ENCODE measurements around the gene NEK2.
"Not testable (repeated sequence)": the region's sequence is repeated elsewhere in the genome, so short reads cannot be mapped to it uniquely, and the experiment has no call there.

Gene NEK2

DNA sequence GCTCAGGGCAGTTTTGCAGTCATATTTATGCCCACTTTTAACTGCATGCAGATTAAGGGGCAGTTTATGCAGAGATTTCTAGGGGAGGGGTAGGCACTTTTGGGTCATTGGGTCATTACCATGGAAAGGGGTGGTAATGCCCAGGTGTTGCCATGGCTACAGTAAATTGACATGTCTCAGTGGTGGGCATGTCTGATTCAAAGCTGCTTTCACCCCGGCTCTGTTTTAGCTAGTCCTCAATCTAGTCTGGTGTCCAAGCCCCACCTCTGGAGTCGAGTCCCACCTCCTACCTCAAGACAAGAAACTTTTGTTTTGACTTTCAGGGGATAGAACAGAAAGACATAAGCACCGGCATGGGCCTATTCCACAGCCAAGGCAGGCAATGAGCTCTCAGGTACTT, 8.9 kb upstream of the NEK2 start:
- Histone ChIP-seq H3K36me3 (replicated peaks) (no peaks in the 10 kb centered on the region), H3K9me3 (no peaks in the 10 kb centered on the region), H3K4me3 (no peak overlapping the region), H3K27me3 (ENCODE audit: low read depth) (no peaks in the 10 kb centered on the region), H3K4me1 (peaks cover 5% of the 10 kb centered on the region)
- DNase-seq (ENCODE audit: low spot score in 2 of 2), result no peak
- in situ Hi-C loops (cut with MboI; ENCODE audit: low sequenced_read_pairs), result loop anchor here (25.0 kb wide), 2 partner anchors 353 to 678 kb away; partner anchors contain the start of genes DTL and INTS7

DNA sequence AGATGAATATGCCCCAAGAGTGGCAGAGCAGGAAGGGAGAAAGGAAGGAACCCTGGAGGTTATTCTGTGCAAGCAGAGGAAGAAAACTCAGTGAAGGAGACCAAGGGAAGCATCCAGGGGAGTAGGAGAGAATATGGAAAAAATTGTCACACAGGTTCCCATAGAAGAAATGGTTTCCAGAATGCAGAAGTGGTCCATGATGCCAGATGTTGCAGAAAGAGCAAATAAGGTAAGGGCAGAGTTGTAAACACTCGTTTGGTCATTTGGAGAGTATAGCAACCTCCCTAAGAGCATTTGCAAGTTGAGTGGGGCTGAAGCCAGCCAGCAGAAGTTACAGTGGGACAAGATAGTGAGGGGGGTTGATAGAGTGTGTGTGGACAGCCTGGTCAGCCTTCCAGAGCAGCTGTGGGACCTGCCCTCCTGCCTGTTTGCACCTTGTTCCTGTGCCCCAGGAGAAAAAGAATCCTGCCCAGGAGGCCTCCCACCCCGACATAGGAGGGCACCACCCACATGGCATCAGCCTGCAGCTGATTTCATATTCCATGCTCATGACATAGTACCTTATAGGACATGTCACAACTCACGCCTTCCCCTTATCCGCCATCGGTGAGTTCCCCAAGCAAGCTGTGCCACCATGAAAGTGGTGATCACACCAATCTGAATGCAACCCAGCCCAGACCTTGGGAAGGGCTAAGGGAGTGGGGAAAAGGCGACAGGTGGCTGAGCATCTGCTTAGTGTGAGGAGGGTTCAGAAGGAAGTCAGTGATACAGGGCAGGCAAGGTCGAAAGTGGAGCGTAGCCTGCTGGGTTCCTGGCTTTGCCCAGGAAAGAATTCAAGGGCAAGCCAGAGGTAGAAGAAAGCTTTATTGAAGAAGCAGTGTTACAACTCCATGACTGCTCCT, 8.2 kb upstream of the NEK2 start:
- no peaks in the 10 kb centered on the region for H3K36me3 ChIP-seq (replicated peaks)
- in situ Hi-C loops (cut with MboI; ENCODE audit: low sequenced_read_pairs), result loop anchor here (25.0 kb wide), 2 partner anchors 354 to 679 kb away; partner anchors contain the start of genes DTL and INTS7
- H3K4me1 ChIP-seq, result peaks cover 5% of the 10 kb centered on the region
- H3K27me3 ChIP-seq (ENCODE audit: low read depth), result no peaks in the 10 kb centered on the region
- H3K4me3 ChIP-seq, result no peak overlapping the region
- H3K9me3 ChIP-seq, result no peaks in the 10 kb centered on the region
- no peak for DNase-seq (ENCODE audit: low spot score in 2 of 2)

DNA sequence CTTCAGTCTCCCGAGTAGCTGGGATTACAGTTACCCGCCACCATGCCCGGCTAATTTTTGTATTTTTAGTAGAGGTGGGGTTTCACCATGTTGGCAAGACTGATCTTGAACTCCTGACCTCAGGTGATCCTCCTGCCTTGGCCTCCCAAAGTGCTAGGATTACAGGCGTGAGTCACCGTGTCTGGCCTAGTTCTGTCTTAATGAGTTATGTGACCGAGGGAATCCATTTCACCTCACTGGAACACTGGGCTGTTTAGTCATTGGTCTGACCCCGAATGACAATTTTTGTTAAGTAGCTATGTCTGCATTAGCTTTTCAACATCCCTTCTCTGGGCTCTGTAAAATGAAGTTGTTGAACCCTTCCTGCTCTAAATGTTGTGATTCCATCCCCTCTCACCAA, 6.8 kb upstream of the NEK2 start:
- in situ Hi-C loops (cut with MboI; ENCODE audit: low sequenced_read_pairs), result loop anchor here (25.0 kb wide), 2 partner anchors 355 to 680 kb away; partner anchors contain the start of genes DTL and INTS7
- H3K36me3 ChIP-seq (replicated peaks); H3K9me3 ChIP-seq; H3K27me3 ChIP-seq (ENCODE audit: low read depth); H3K4me3 ChIP-seq; H3K4me1 ChIP-seq; DNase-seq (ENCODE audit: low spot score in 2 of 2): not testable (repeated sequence)

DNA sequence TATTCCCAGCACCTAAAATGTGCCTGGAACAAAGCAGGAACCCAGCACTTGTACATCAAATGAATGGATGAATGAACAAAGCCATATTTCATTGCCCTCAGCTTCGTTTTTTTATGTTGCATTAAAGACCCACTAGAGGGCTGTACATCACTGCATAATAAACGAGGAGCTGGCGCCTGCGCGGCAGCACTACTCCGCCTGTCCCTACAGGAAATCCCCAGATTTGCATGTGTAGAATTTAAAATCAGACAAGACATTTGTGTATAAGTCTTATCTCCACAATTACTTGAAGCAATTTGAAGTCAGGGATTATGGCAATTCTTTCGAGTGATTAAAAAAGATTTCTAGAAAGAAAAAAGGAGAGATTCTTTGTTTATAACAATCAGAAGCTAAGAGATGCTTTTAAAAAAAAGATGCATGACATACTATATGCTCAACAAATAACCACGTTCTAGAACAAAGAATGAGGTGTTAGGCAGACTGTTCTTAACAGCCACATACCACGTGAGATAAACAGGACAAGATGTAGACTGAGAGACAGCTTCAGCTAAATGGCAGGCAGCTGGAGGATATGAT, 5.4 kb upstream of the NEK2 start:
- Histone ChIP-seq H3K4me3 (no peak overlapping the region), H3K27me3 (ENCODE audit: low read depth) (no peaks in the 10 kb centered on the region), H3K9me3 (no peaks in the 10 kb centered on the region), H3K4me1 (peaks cover 5% of the 10 kb centered on the region), H3K36me3 (replicated peaks) (no peaks in the 10 kb centered on the region)
- peak; percentile 80 to 88 for DNase-seq (ENCODE audit: low spot score in 2 of 2)
- in situ Hi-C loops (cut with MboI; ENCODE audit: low sequenced_read_pairs), result loop anchor here (25.0 kb wide), 2 partner anchors 356 to 681 kb away; partner anchors contain the start of genes DTL and INTS7

DNA sequence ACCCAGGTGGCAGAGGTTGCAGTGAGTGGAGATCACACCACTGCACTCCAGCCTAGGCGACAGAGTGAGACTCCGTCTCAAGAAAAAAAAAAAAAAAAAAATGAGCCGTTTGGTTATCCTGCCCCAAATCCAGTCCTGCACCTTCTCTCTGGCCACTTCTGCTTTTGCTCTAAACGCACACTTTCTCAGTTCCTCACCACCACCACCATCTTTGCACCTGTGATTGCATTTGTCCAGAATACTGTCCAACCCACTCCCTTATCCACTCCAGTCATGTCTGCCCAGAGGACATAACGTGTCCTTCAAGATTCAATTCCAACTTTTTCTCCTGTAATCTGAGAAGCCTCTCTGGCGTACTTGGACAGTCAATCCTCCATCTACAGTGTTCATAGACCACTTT, 2.2 kb upstream of the NEK2 start:
- peaks cover 5% of the 10 kb centered on the region for H3K4me1 ChIP-seq
- peaks cover 7% of the 10 kb centered on the region for H3K36me3 ChIP-seq (replicated peaks)
- H3K27me3 ChIP-seq (ENCODE audit: low read depth), result no peaks in the 10 kb centered on the region
- no peak for DNase-seq (ENCODE audit: low spot score in 2 of 2)
- H3K9me3 ChIP-seq, result no peaks in the 10 kb centered on the region
- no peak overlapping the region for H3K4me3 ChIP-seq
- in situ Hi-C loops (cut with MboI; ENCODE audit: low sequenced_read_pairs), result loop anchor here (25.0 kb wide), 2 partner anchors 360 to 685 kb away; partner anchors contain the start of genes DTL and INTS7

DNA sequence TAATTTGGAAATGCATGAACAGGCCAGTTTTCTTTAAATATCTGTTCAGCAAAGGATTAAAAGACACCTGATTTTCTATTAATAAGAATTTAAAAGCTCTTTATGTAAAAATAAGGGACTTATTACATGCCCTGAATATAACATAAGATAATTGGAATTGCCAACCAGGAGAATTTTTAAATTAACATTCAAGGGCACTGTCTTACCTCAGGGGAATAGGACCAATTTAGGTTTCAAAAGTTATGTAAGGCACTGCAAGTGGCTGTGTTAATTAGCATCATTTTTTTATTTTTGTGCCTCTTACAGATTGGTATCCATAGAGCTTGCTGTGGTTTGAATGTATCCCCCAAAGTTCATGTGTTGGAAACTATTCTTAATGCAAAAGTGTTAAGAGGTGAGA, 1.3 kb upstream of the NEK2 start:
- peaks cover 8% of the 10 kb centered on the region for H3K4me1 ChIP-seq
- peaks cover 7% of the 10 kb centered on the region for H3K36me3 ChIP-seq (replicated peaks)
- H3K27me3 ChIP-seq (ENCODE audit: low read depth), result no peaks in the 10 kb centered on the region
- H3K4me3 ChIP-seq, result no peak overlapping the region
- no peak for DNase-seq (ENCODE audit: low spot score in 2 of 2)
- in situ Hi-C loops (cut with MboI; ENCODE audit: low sequenced_read_pairs), result loop anchor here (25.0 kb wide), 2 partner anchors 361 to 686 kb away; partner anchors contain the start of genes DTL and INTS7
- no peaks in the 10 kb centered on the region for H3K9me3 ChIP-seq

DNA sequence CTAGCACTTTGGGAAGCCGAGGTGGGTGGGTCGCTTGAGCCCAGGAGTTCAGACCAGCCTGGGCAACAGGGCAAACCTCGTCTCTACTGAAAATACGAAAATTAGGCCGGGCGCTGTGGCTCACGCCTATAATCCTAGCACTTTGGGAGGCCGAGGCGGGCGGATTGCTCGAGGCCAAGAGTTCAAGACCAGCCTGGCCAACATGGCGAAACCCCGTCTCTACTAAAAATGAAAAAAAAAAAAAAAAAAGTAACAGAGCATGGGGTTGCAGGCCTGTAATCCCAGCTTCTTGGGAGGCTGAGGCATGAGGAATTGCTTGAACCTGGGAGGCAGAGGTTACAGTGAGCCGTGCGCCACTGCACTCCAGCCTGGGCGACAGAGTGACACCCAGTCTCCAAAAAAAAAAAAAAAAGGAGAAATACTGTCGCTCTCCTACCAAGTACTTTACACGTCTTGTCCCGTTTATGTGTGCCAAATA, 724 bp upstream of the NEK2 start:
- no peak for DNase-seq (ENCODE audit: low spot score in 2 of 2)
- peak overlapping the region; percentile 88 for H3K4me3 ChIP-seq
- H3K9me3 ChIP-seq, result no peaks in the 10 kb centered on the region
- in situ Hi-C loops (cut with MboI; ENCODE audit: low sequenced_read_pairs), result loop anchor here (25.0 kb wide), 2 partner anchors 361 to 686 kb away; partner anchors contain the start of genes DTL and INTS7
- H3K36me3 ChIP-seq (replicated peaks), result peaks cover 12% of the 10 kb centered on the region
- H3K4me1 ChIP-seq, result peaks cover 9% of the 10 kb centered on the region
- no peaks in the 10 kb centered on the region for H3K27me3 ChIP-seq (ENCODE audit: low read depth)

DNA sequence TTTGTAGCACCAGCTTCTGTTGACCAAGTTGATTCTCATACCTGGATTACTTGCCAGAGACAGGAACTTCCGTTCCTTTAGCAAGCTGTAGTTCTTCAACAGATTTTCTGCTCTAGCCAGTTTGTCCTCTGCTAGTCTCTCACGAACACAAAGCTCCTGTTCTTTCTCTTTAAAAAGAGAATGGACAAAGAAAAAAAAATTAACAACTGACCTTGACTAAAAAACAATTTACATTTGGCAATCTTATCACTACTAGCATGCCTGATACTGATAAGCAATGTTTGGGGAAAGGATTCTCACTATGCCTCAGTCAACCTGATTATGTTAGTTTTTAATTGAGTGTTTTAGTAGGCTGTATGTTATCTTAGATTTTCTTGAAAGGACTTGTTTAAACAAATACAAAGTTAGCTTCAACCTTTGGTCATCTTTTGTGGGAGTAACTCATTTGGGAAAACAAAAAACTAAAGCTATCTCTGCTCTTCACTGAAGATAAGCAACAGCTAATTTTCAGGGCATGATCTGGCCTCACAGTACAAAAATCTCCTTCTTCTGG, 8.3 kb downstream of the NEK2 start:
- in situ Hi-C loops (cut with MboI; ENCODE audit: low sequenced_read_pairs), result no loop called here
- Histone ChIP-seq H3K4me3 (no peak overlapping the region), H3K9me3 (no peaks in the 10 kb centered on the region), H3K4me1 (peaks cover 6% of the 10 kb centered on the region), H3K36me3 (replicated peaks) (peaks cover 56% of the 10 kb centered on the region), H3K27me3 (ENCODE audit: low read depth) (no peaks in the 10 kb centered on the region)
- no peak for DNase-seq (ENCODE audit: low spot score in 2 of 2)

DNA sequence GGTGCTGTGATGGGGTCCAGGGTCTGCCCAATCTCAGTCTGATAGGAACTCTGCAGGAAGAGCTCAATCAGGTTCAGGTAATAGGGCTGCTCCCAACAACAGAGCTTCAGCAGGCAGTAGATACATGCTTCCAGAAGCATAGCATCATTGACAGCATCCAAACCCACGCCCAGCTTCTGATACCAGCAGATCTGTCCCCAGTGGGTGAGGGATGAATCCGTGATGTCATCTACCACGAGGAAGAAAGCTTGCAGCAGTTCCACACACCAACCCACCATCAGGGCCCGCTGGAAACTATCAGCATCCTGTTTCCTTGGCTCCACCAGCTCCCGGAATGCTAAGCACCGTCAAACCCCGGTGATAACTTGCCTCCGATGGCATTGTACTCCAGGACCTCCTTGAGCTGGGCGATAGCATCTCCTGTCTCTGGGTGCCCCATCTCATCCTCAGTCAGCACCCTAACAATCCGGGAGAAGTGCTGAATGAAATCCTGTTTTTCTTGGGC, 14.7 kb downstream of the NEK2 start:
- no peaks in the 10 kb centered on the region for H3K4me1 ChIP-seq
- in situ Hi-C loops (cut with MboI; ENCODE audit: low sequenced_read_pairs), result no loop called here
- no peak for DNase-seq (ENCODE audit: low spot score in 2 of 2)

DNA sequence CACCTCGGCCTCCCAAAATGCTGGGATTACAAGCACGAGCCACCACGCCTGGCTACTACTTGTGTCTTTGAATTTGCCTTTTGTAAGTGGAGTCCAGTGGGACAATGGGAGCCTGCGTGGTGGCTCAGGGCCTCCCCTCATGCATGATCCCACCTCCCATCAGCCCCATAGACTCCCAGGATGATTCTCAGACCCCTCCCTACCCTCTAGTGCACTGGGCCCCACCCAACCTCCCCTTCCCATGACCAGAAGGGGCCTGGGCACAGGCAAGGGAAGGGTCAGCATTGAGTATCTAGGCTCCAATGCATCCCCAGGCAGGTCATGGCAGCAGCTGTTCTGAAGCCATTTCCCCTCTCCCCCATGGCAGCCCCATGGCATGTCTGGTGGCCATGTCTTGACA, 18.7 kb downstream of the NEK2 start:
- Histone ChIP-seq H3K4me1 (no peaks in the 10 kb centered on the region), H3K27me3 (ENCODE audit: low read depth) (no peaks in the 10 kb centered on the region), H3K9me3 (no peaks in the 10 kb centered on the region), H3K4me3 (no peak overlapping the region), H3K36me3 (replicated peaks) (no peaks in the 10 kb centered on the region)
- DNase-seq (ENCODE audit: low spot score in 2 of 2), result no peak
- in situ Hi-C loops (cut with MboI; ENCODE audit: low sequenced_read_pairs), result no loop called here

More for the DNA sequence above, 14.7 kb downstream of the NEK2 start:
- no peaks in the 10 kb centered on the region for H3K27me3 ChIP-seq (ENCODE audit: low read depth)
- peaks cover 8% of the 10 kb centered on the region for H3K36me3 ChIP-seq (replicated peaks)
- H3K4me3 ChIP-seq, result no peak overlapping the region
- no peaks in the 10 kb centered on the region for H3K9me3 ChIP-seq

DNA sequence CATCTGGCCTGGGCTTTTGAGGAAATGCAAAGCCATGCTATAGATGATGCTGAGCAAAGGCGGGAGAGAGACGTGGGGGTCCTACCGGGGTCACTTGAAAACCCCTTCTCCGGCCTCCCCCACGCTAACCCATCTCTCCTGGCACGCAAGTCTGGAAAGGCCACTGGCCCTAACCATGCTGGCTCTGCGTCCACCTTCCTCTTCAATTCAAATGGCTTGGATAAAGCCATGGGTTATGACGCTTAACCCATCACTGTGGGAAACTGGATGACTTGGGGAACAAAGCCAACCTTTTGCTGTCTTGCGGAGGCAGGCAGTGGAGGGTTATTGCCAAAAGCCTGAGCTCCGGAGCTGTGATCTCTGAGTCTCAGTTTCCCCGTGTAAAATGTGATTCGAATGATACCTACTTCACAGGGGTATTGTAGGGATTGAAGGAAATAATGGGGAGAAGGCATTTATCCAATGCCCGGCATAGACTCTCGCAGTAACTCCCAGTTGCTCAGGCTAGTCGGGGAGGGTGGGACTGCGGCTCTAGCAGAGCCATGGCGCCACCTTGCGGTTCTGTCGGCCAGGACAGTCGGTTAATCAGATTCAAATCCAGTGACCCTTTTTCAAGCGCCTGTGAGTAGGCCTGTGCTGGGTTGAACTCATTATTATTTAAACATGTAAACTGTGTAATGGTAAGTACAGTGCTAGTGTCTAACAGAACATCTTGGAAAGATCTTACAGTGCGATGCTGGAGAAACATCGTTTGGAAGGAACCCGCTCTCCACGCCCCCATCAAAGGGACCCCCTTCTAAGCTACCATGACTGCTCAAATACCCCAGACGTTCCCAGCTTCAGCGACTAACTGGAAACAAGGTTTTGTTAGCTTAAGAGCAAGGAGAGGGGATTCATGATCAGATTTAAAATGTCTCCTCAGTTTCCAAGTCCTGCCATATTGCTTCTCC, 20.3 kb downstream of the NEK2 start:
- Histone ChIP-seq H3K4me3 (no peak overlapping the region), H3K4me1 (no peaks in the 10 kb centered on the region), H3K9me3 (no peaks in the 10 kb centered on the region), H3K27me3 (ENCODE audit: low read depth) (no peaks in the 10 kb centered on the region), H3K36me3 (replicated peaks) (no peaks in the 10 kb centered on the region)
- peak; percentile 80 to 93 for DNase-seq (ENCODE audit: low spot score in 2 of 2)
- in situ Hi-C loops (cut with MboI; ENCODE audit: low sequenced_read_pairs), result loop anchor here (5.0 kb wide), 2 partner anchors 138 to 333 kb away; no protein-coding TSS in a partner anchor

DNA sequence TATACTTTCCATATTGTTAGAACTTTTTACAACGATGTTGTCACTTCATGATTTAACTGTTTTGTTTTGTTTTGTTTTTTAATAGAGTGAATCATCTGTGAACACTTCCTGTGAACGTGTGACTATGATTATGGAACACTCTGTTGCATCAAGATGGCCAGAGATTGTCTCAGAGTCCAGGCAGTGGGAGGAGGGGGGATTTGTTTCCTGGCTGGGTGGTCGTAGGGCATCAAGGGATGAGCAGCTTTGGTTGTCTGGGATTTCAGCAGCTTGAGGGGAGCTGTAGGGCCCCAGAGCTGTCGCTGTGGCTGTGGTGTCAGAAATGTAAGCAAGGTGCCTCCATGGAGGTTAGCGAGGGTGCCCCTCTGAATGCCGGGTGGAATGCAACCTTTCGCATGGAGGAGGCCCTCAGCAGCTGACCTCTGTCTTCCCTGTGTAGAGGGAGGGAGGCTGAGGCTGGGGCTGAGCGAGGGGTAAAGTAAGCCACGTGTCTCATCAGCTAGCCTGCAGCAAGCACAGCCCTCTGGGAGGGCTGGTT, 21.4 kb downstream of the NEK2 start:
- H3K9me3 ChIP-seq, result no peaks in the 10 kb centered on the region
- no peak for DNase-seq (ENCODE audit: low spot score in 2 of 2)
- H3K4me1 ChIP-seq, result no peaks in the 10 kb centered on the region
- no peak overlapping the region for H3K4me3 ChIP-seq
- no peaks in the 10 kb centered on the region for H3K36me3 ChIP-seq (replicated peaks)
- H3K27me3 ChIP-seq (ENCODE audit: low read depth), result no peaks in the 10 kb centered on the region
- in situ Hi-C loops (cut with MboI; ENCODE audit: low sequenced_read_pairs), result loop anchor here (5.0 kb wide), 2 partner anchors 137 to 332 kb away; no protein-coding TSS in a partner anchor
